Peyer's patch (tissue), 4 donors: ENCODE measurements around the gene TTF1. TPM values are rescaled to one million over a fixed set of nuclear protein-coding genes. Genes with fewer than 3 reads are reported as not detected.

Experiments
- DNase-seq, 3 donors: peaks; one replicate each; pipeline ENCODE4 v3.0.0-alpha.2; 2017 to 2019
- H3K27ac ChIP-seq, 4 donors: fragments of 200-600 bp; sonication (generic); one replicate each; pipeline ENCODE4 v1.5.1; 2016 to 2019
- H3K27me3 ChIP-seq, 2 donors: fragments of 200-600 bp; sonication (generic); one replicate each; pipeline ENCODE4 v1.5.1; 2019
- H3K36me3 ChIP-seq, 3 donors: fragments of 200-600 bp; sonication (generic); one replicate each; pipeline ENCODE4 v1.5.1; 2016 to 2019
- H3K4me1 ChIP-seq, 4 donors: fragments of 200-600 bp; sonication (generic); one replicate each; pipeline ENCODE4 v1.5.1; 2016 to 2019
- H3K4me3 ChIP-seq, 4 donors: fragments of 200-600 bp; sonication (generic); 1 replicate in 3 of 4; 2 replicates in 1 of 4; pipeline ENCODE4 v1.5.1; 2016 to 2019; ENCODE audit warnings: mild to moderate bottlenecking in 1 of 4
- H3K9me3 ChIP-seq, 4 donors: fragments of 200-600 bp; sonication (generic); one replicate each; pipeline ENCODE4 v1.5.1; 2016 to 2019; ENCODE audit warnings: mild to moderate bottlenecking in 1 of 4
- POLR2A ChIP-seq, 2 donors: fragments of 450-650 bp; IDR thresholded peaks; one replicate each; pipeline ENCODE4 v1.5.1; 2017; ENCODE audit warnings: antibody characterized with exemption in 2 of 2, mild to moderate bottlenecking in 2 of 2, moderate library complexity in 2 of 2
- total RNA-seq, 4 donors: library from RNA; depleted of rRNA; stranded (reverse); fragments of >200 nt; gene quantifications; one replicate each; pipeline ENCODE4 v1.1.0, GENCODE V29; 2016
- TF ChIP-seq, protein P1 (sequence below), 6 experiments: fragments of 450-650 bp in 4 of 6; fragments of 200-600 bp in 2 of 6; sonication (generic) in 1 of 6; IDR thresholded peaks; one replicate each; pipeline ENCODE4 v1.5.1; 2017 to 2019; ENCODE audit warnings: antibody characterized with exemption in 6 of 6, mild to moderate bottlenecking in 3 of 6, moderate library complexity in 1 of 6

Gene TTF1
- total RNA-seq, 4 donors from 2014 or later, result 8.9 to 26.4 (median 9.9) TPM

DNA sequence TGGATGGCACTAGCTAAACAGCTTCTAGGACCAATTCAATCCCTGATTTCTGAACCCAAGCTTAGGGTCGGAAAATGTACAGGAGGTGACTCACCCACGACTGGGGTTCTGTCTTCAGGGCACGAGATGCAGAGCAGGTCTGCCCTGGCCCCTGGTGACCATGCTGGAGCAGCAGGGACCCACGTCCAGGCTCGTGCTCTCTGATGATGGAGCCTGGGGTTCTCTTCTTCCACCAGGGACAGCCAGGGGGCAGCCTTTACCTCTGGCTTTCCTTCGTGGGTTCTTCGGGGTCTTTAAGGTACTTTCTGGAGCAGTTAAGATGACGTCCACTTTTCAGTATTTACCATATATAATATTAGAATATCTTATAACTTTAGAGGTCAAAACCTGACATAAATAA, 5.4 kb upstream of the TTF1 start:
- Histone ChIP-seq H3K36me3 (no peaks in the 10 kb centered on the region), H3K4me3 (no peak overlapping the region), H3K9me3 (no peaks in the 10 kb centered on the region), H3K27me3 (peaks cover 0 to 15% of the 10 kb centered on the region in 2 donors), H3K4me1 (peaks cover 0 to 21% (median 10%) of the 10 kb centered on the region in 4 donors), H3K27ac (no peak overlapping the region)
- TF ChIP-seq, protein P1, sequence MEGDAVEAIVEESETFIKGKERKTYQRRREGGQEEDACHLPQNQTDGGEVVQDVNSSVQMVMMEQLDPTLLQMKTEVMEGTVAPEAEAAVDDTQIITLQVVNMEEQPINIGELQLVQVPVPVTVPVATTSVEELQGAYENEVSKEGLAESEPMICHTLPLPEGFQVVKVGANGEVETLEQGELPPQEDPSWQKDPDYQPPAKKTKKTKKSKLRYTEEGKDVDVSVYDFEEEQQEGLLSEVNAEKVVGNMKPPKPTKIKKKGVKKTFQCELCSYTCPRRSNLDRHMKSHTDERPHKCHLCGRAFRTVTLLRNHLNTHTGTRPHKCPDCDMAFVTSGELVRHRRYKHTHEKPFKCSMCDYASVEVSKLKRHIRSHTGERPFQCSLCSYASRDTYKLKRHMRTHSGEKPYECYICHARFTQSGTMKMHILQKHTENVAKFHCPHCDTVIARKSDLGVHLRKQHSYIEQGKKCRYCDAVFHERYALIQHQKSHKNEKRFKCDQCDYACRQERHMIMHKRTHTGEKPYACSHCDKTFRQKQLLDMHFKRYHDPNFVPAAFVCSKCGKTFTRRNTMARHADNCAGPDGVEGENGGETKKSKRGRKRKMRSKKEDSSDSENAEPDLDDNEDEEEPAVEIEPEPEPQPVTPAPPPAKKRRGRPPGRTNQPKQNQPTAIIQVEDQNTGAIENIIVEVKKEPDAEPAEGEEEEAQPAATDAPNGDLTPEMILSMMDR (IDR thresholded peaks at IDR 0.05), result peak in 4 of 6 experiments; percentile 14 to 46 (median 22)
- TF ChIP-seq POLR2A (IDR thresholded peaks at IDR 0.05), result no peak
- no peak for DNase-seq

DNA sequence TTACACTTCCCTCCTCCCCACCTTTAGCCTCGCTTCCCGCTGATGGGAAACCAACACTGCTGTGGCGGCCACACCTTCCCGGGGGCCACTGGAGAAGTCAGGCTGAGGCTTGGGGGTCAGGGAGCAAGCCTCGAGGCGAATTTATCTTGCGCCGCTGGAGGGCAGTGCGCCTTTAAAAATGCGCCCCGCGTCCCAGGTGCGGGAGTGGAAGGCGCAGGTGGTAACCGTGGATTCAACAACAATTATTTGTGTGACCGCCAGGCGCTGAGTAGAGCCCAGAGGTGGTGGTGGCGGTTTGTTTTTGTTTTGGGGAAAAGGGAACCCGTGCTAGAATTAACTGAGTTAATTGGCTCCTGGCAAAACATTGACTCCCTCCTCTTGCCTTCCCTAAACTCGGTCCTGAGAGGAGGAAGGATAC, 4.5 kb upstream of the TTF1 start:
- Histone ChIP-seq H3K27me3 (peaks cover 0 to 15% of the 10 kb centered on the region in 2 donors), H3K4me3 (peak overlapping the region in 3 of 4 donors; percentile 50 to 52 (median 52))

DNA sequence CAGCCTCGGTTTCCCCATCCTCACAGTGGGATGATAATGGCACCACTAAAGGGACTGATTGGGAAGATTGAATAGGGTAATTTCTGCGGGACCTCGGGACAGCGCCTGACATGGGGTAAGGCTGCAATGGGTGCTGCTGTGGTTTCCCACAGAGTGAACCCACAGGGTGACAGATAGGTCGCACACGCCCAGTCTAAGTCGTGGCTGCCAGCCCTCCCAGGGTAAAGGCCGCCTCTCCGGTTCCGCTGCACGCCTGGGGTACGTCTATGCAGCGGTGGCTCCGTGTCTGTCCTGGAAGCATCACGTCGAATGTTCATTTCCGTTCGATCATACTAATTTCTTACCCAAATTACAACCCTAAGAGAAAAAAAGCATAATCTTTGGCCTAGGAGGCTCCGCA, 4.0 kb upstream of the TTF1 start:
- H3K4me1 ChIP-seq, result peaks cover 0 to 26% (median 11%) of the 10 kb centered on the region in 4 donors
- peak overlapping the region; percentile 17 to 52 (median 51) for H3K4me3 ChIP-seq
- TF ChIP-seq, protein P1 (IDR thresholded peaks at IDR 0.05), result no peak
- TF ChIP-seq POLR2A (IDR thresholded peaks at IDR 0.05), result no peak
- no peaks in the 10 kb centered on the region for H3K36me3 ChIP-seq
- H3K27me3 ChIP-seq, result peaks cover 0 to 15% of the 10 kb centered on the region in 2 donors
- H3K9me3 ChIP-seq, result no peaks in the 10 kb centered on the region
- DNase-seq, result no peak
- H3K27ac ChIP-seq, result no peak overlapping the region

More for the DNA sequence above, 4.5 kb upstream of the TTF1 start:
- H3K4me1 ChIP-seq, result peaks cover 0 to 23% (median 11%) of the 10 kb centered on the region in 4 donors
- no peaks in the 10 kb centered on the region for H3K36me3 ChIP-seq
- TF ChIP-seq, protein P1 (IDR thresholded peaks at IDR 0.05), result peak; percentile 41 to 66 (median 60)
- TF ChIP-seq POLR2A (IDR thresholded peaks at IDR 0.05), result no peak
- H3K27ac ChIP-seq, result no peak overlapping the region
- peak; percentile 68 to 81 (median 69) for DNase-seq
- H3K9me3 ChIP-seq, result no peaks in the 10 kb centered on the region

DNA sequence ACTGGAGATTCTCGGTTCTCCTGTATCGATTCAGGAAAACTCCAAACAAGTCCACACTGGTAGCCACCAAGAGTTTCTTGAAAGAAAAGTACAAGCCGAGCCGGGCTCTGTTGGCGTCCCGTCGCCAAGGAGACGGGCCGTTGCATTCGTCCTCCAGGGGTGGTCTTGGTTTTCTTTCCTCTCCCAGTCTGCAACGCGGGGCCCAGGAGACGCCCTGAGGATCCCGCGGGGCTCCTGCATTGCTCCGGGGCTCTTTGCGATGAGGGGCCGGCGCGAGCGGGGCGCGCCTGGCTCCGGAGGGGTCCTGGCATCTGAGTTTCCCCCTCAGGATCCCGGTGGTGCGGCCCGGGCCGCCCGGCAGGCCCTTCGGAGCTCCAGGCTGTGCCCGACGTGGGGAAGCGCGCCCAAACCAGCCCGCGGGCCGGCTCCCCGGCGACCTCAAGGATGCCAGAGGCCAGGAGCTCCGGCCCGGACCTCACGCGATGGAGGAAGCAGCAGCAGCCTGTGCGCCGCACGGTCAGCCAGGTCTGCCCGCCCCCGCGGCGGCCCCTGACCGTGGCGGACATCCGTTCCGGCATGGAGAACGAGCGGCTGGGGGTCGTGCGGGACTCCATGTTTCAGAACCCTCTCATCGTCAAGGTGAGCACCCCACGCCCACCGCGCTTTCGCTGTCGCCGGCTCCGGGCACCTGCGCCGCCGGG, 3.3 kb upstream of the TTF1 start, which contains the start of gene CFAP77:
CFAP77 (plus strand) TSS at position 384 of the 701 bp plus-strand sequence; CDS start at position 445, 61 bp downstream.
- TF ChIP-seq, protein P1 (IDR thresholded peaks at IDR 0.05), result no peak
- no peak for TF ChIP-seq POLR2A (IDR thresholded peaks at IDR 0.05)
- Histone ChIP-seq H3K4me1 (peaks cover 0 to 30% (median 11%) of the 10 kb centered on the region in 4 donors), H3K36me3 (no peaks in the 10 kb centered on the region), H3K9me3 (no peaks in the 10 kb centered on the region), H3K27ac (peak within 1 kb of the TSS in 1 of 4 donors; percentile 33), H3K27me3 (peaks cover 0 to 15% of the 10 kb centered on the region in 2 donors), H3K4me3 (peak within 1 kb of the TSS; percentile 17 to 52 (median 51))
- peak; percentile 23 to 60 (median 55) for DNase-seq

DNA sequence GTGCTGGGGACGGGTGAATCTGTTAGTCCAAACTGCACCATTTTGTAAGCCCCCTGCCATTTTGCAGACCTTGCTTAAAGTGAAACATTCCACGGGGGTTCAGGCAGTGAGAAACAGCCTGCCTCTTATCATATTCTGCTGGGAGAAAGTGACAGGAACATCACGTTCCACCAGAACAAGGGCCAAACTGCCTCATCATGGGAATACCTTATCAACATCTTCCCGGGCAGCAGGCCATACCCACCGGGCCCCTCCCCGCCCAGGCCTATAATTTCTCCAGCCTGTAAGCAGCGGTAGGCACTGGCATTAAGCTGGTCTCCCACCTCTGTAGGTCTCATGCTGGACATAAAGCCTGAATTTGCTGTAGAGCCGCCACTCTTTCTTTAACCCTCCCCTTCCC, 1.9 kb upstream of the TTF1 start:
- Histone ChIP-seq H3K27me3 (peaks cover 0 to 15% of the 10 kb centered on the region in 2 donors), H3K4me3 (no peak overlapping the region), H3K9me3 (no peaks in the 10 kb centered on the region), H3K36me3 (no peaks in the 10 kb centered on the region), H3K4me1 (peaks cover 0 to 35% (median 11%) of the 10 kb centered on the region in 4 donors), H3K27ac (no peak overlapping the region)
- DNase-seq, result no peak
- no peak for TF ChIP-seq POLR2A (IDR thresholded peaks at IDR 0.05)
- TF ChIP-seq, protein P1 (IDR thresholded peaks at IDR 0.05), result no peak
